Thoracic aorta (tissue), 2 donors: ENCODE results near the gene SAMD4A. TPM values are rescaled to one million over a fixed set of nuclear protein-coding genes. Genes with fewer than 3 reads are reported as not detected.

ENCODE experiments used
- ATAC-seq: fragments of 150-250 bp; one replicate; pipeline ENCODE4 v1.8.0; 2017; ENCODE audit warnings: low read depth; ENCODE audit not compliant: insufficient number of reproducible peaks, low FRiP score
- DNase-seq: peaks from one replicate; pipeline ENCODE4 v3.0.0-alpha.2; 2020; ENCODE audit warnings: low spot score
- H3K27ac ChIP-seq, 2 donors: fragments of 200-600 bp; sonication (generic); 1 replicate in 1 of 2; 2 replicates in 1 of 2; pipeline ENCODE4 v1.5.1; 2016; ENCODE audit warnings: mild to moderate bottlenecking in 2 of 2, moderate library complexity in 2 of 2
- H3K27me3 ChIP-seq: fragments of 200-600 bp; sonication (generic); replicated peaks from 2 replicates; pipeline ENCODE4 v1.6.0; 2016; ENCODE audit warnings: mild to moderate bottlenecking; ENCODE audit not compliant: insufficient read depth
- H3K36me3 ChIP-seq: fragments of 200-600 bp; sonication (generic); one replicate; pipeline ENCODE4 v1.5.1; 2016
- H3K4me1 ChIP-seq, 2 donors: fragments of 200-600 bp; sonication (generic); 1 replicate in 1 of 2; 2 replicates in 1 of 2; pipeline versions ENCODE4 v1.5.1 to v1.6.0; 2016; ENCODE audit warnings: low read depth in 2 of 2, mild to moderate bottlenecking in 1 of 2; ENCODE audit not compliant: control insufficient read depth in 1 of 2
- H3K4me3 ChIP-seq: fragments of 200-600 bp; sonication (generic); 2 replicates; pipeline ENCODE4 v1.5.1; 2016; ENCODE audit warnings: mild to moderate bottlenecking
- H3K9me3 ChIP-seq: fragments of 200-600 bp; sonication (generic); 2 replicates; pipeline ENCODE4 v1.5.1; 2016
- total RNA-seq, 2 donors: library from RNA; depleted of rRNA; stranded (reverse); fragments of >200 nt; gene quantifications; one replicate each; pipeline versions ENCODE4 v1.1.0 to v1.2.3, GENCODE V29; 2016
- TF ChIP-seq, protein P1 (sequence below): fragments of 200-600 bp; sonication (generic); IDR thresholded peaks from one replicate; pipeline ENCODE4 v1.5.1; 2019; ENCODE audit warnings: antibody characterized with exemption

The SAMD4A gene
- total RNA-seq, 2 donors from 2014 or later, result 142 to 172 TPM

DNA sequence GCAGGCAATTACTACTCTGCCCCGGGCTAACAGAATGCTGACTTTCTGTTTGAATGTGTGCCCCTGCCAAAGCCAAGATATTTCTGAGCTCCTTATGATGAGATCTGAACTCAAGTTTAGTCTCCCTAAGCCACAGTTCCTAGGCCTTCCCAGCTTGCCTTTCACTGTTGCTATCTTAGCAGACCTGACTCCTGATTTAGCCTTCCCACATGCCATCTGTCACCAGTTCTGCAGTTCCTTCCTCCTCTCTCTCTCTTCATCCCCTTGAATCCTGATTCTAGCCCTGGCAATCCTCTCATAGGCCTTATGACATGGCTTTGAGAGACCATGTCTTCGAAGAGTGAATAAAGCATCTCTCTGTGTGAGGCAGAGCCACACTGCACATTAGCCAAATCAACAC lies 12.5 kb upstream of the SAMD4A start:
- no peak overlapping the region for H3K4me3 ChIP-seq
- H3K36me3 ChIP-seq, result no peaks in the 10 kb centered on the region
- H3K27ac ChIP-seq, result no peak overlapping the region
- TF ChIP-seq, protein P1, sequence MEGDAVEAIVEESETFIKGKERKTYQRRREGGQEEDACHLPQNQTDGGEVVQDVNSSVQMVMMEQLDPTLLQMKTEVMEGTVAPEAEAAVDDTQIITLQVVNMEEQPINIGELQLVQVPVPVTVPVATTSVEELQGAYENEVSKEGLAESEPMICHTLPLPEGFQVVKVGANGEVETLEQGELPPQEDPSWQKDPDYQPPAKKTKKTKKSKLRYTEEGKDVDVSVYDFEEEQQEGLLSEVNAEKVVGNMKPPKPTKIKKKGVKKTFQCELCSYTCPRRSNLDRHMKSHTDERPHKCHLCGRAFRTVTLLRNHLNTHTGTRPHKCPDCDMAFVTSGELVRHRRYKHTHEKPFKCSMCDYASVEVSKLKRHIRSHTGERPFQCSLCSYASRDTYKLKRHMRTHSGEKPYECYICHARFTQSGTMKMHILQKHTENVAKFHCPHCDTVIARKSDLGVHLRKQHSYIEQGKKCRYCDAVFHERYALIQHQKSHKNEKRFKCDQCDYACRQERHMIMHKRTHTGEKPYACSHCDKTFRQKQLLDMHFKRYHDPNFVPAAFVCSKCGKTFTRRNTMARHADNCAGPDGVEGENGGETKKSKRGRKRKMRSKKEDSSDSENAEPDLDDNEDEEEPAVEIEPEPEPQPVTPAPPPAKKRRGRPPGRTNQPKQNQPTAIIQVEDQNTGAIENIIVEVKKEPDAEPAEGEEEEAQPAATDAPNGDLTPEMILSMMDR, result no peak
- no peaks in the 10 kb centered on the region for H3K4me1 ChIP-seq
- no peak for ATAC-seq
- H3K9me3 ChIP-seq, result no peaks in the 10 kb centered on the region
- DNase-seq, result no peak
- no peaks in the 10 kb centered on the region for H3K27me3 ChIP-seq

DNA sequence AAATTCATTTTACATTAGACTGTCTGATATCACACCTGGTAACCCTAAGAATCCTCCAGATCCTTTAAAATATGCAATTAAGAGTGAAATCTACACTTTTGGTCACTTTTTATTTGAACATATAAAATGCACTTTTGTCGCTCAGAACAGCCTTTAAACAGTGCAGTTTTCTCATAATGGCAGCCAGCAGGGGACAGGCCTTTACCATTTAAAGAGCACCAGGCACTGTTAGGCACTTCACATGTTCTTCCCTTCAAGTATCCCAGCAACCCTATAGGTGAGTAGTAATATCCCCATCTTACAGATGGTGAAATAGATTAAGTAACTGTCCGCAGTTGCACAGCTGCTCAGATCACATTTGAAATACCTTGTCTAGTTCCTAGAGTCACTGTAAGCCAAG lies 11.3 kb upstream of the SAMD4A start:
- no peak overlapping the region for H3K27ac ChIP-seq
- H3K4me3 ChIP-seq, result no peak overlapping the region
- H3K4me1 ChIP-seq, result no peaks in the 10 kb centered on the region
- H3K9me3 ChIP-seq, result no peaks in the 10 kb centered on the region
- TF ChIP-seq, protein P1, result no peak
- H3K36me3 ChIP-seq, result no peaks in the 10 kb centered on the region
- ATAC-seq (no peak), DNase-seq (no peak)
- H3K27me3 ChIP-seq, result no peaks in the 10 kb centered on the region

DNA sequence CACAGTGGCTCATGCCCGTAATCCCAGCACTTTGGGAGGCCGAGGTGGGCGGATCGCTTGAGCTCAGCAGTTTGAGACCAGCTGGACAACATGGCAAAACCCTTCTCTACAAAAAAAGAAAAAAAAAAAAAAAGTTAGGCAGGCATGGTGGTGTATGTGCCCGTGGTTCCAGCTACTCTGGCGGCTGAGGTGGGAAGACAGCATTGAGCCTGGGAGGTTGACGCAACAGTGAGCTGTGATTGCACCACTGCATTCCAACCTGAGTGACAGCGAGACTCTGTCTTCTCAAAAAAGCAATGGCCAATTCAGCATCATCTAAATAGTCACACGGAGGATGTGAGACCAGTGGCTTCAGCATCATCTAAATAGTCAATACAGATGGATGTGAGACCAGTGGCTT lies 10.4 kb upstream of the SAMD4A start:
- DNase-seq, result no peak
- H3K4me1 ChIP-seq, result no peaks in the 10 kb centered on the region
- H3K27ac ChIP-seq, result no peak overlapping the region
- no peak for ATAC-seq
- no peaks in the 10 kb centered on the region for H3K9me3 ChIP-seq
- H3K36me3 ChIP-seq, result no peaks in the 10 kb centered on the region
- TF ChIP-seq, protein P1, result no peak
- H3K4me3 ChIP-seq, result no peak overlapping the region
- no peaks in the 10 kb centered on the region for H3K27me3 ChIP-seq

DNA sequence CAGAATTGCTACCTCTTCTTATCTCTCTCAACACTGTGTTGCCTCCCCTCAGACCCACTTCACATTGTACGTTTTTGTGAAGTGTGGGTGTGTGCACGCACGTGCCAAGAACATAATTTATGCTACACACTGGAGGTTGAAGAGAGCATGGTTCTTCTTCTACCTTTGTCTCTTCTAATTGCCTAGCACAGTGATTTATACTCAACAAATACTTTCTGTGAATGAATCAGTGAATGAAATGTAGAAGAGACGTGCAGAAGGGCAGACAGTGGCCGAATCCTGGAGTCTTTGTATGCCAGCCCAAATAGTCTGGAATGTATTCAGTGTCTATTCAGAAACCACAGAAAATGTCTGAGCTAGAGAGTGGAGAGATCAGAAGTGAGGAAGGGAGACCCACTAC lies 4.6 kb upstream of the SAMD4A start:
- TF ChIP-seq, protein P1, result no peak
- no peak overlapping the region for H3K27ac ChIP-seq
- peaks cover 6 to 9% of the 10 kb centered on the region in 2 donors for H3K4me1 ChIP-seq
- H3K27me3 ChIP-seq, result no peaks in the 10 kb centered on the region
- no peak for DNase-seq
- no peaks in the 10 kb centered on the region for H3K9me3 ChIP-seq
- no peak for ATAC-seq
- no peak overlapping the region for H3K4me3 ChIP-seq
- no peaks in the 10 kb centered on the region for H3K36me3 ChIP-seq

DNA sequence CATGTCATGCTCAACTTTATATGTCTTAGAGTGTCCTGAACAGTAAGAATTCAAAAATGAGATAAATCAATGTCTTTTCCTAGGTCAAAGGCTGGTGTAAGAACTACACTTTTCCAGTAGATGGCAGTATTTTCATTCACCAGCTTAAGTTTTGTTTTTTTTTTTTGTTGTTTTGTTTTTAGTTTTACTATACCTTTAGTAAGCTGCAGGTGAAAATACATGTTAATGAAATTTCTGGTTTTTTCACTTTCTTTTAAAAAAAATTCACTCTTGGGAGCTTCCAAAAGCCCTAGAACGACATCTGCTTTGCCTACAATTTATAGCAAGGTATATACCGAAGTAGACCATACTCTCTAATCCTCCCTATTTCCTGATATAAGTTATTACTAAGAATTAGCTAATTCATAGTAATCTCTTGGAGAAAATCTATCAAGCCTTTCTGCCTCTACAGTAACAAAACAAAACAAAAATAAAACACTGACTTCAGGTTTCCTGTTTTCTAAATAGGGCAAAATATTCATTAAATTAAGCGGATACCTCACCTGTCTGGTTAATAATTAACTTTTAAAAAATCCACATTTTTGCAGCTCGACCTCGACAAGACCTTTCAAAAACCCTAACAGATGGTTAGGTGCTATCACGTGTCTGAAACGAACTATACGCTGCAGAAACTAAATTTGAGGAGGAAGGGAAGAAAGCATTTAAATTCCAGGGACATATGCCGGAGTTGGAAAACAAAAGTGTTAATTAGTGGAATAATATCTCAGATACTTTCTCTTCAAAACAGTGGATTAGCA lies 2.7 kb upstream of the SAMD4A start:
- Histone ChIP-seq H3K4me1 (peaks cover 6 to 15% of the 10 kb centered on the region in 2 donors), H3K4me3 (peak overlapping the region; percentile 97), H3K9me3 (no peaks in the 10 kb centered on the region), H3K27ac (peak overlapping the region; percentile 99), H3K27me3 (no peaks in the 10 kb centered on the region), H3K36me3 (no peaks in the 10 kb centered on the region)
- TF ChIP-seq, protein P1, result peak; percentile 85
- DNase-seq (no peak), ATAC-seq (no peak)
